NCI-H2081 (cell line): ENCODE data around the gene SLC38A9.
"Not testable (repeated sequence)": the region's sequence is repeated elsewhere in the genome, so short reads cannot be mapped to it uniquely, and the experiment has no call there.

Experiments
- DNase-seq, 2 experiments: peaks; one replicate each; lab custom pipeline; 2025; lab: John Stamatoyannopoulos, UW

Gene SLC38A9

DNA sequence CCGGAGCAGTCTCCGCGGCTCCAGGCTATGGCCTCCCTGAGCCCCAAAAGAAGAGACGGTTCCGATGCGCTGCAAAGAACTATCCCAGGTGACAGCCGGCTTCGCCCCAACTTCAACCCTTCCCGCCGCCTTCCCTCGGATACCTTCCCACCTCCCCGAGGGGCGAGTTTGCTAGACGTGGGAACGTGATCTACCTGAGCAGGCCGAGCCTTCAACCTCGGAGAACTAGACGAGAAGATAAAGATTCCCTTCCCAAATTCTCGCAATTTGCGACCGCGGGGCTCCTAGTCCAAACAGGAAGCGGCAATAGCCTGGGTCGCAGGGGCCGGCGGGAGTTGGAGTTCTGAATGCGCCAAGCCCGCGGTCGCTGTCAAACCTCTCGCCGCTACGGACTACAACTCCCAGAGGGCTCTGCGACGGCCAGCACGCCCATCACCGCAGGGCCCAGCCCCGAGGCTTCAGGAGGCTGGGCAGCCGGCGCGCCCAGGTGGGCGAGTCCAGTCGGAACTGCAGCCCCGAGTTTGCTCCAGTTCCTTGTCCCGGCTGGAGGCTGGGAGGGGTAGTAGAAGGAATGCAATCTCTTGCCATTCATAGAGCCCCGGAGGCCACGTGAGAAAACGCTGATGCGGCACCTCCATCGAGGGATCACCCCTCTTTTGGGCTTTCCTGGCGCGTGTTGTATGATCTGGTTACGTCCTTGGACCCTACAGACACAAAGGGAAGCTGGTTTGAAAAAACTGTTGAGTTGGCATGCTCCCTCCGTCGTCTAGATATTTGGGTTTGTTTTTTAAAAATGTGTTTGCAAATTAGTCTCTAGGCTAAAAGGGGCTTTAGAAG, at the start of gene SLC38A9:
Gene SLC38A9, minus strand, starts transcription at position 302 of the 837 bp plus-strand sequence. CDS start 14,366 bp downstream, outside the sequence.
- DNase-seq, result peak; percentile 90 to 92

DNA sequence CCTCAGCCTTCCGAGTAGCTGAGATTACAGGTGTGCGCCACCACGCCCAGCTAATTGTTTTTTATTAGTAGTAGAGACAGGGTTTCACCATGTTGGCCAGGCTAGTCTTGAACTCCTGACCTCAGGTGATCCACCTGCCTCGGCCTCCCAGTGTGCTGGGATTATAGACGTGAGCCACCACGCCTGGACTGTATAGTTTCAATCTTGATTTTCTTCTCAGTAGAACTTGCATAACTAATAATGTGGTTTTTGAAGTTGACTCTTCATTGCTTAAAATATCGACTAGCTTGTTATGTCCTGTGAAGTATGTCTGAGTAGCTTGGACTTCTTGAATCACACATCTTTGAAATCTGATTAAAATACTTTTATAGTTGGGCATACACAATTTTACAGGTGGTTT, 49.6 kb upstream of the SLC38A9 start:
- not testable (repeated sequence) for DNase-seq

DNA sequence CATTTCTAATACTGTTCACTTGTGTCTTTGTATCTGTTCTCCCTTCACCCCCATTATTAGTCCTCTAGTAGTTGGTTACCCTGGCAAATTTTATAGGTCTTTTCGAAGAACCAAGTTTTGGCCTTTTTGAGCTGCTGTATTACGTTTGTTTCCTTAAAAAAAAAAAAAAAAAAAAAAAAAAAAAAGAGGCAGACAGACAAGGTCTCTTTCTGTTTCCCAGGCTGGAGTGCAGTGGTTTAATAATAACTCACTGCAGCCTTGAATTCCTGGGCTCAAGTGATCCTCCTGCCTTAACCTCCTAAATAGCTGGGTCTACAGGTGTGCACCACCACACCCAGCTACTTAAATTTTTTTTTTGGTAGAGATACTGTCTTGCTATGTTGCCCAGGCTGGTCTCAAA, 46.6 kb upstream of the SLC38A9 start:
- DNase-seq, result no peak

DNA sequence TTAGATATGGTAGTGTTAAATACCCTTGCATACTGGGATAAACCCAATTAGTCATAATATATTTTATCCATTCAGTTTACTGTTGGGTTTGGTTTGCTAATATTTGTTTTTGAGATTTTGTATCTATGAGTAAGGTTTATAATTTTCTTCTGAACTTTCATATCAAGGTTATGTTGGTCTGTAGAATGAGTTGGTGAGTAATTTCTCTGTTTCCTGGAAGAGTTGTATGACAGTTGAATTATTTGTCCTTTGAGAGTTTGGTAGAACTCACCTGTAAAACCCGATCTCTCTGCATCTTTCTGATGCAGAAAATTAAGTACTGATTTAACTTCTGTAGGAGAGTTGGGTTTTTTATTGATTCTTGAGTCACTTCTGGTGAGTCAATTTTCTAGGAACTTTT, 46.1 kb upstream of the SLC38A9 start:
- no peak for DNase-seq

GRCh38 chr5:55750499-55750898, 38.4 kb upstream of the SLC38A9 start:
- DNase-seq, result no peak

- DNase-seq, result no peak
Observed at GRCh38 chr5:55750063-55750462, 37.9 kb upstream of the SLC38A9 start.

DNA sequence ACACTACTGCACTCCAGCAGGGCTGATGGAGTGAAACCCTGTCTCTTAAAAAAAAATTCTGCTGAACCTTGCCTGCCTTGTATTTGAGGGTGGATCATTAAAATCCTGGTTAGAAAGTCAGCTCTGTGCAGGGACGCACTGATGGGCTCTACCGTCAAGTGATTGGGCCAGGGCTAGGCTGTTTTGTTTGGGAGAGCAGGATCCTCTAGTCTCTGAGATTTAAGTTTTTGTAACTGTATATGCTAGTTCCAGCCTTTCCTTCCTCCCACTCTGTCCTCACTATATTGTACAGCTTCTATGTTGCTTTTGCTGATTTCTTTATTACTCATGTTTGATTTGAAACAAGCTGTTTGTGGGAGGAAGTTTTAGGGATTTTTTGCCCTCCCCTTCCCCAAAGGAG, 37.3 kb upstream of the SLC38A9 start:
- no peak for DNase-seq

GRCh38 chr5:55747778-55748318, 35.7 kb upstream of the SLC38A9 start:
- DNase-seq, result no peak

- DNase-seq, result no peak
Observed at GRCh38 chr5:55742778-55743177, 30.7 kb upstream of the SLC38A9 start.

GRCh38 chr5:55737793-55738192, 25.7 kb upstream of the SLC38A9 start, which contains the start of gene DDX4:
DDX4 (plus strand) TSS chr5:55738061; CDS start chr5:55738964, 903 bp downstream.
- no peak for DNase-seq

DNA sequence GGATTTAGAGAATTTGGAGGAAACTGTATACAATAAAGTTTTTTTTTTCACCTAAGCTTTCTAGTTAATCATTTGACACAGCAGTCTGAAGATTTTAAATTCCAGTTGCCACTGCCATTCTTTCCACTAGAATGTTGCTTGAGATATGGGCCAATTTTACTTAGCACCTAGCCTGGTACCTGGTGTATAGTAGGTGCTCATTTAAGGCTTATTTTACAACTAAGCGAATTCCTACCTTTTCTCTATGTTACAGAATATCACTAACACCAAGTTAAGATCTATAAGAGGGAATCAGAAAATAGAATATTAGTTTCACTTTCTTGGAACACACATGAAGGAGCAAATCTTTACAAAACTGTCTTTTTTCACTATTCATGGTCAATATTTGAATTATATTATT, 22.5 kb upstream of the SLC38A9 start:
- DNase-seq, result no peak

DNA sequence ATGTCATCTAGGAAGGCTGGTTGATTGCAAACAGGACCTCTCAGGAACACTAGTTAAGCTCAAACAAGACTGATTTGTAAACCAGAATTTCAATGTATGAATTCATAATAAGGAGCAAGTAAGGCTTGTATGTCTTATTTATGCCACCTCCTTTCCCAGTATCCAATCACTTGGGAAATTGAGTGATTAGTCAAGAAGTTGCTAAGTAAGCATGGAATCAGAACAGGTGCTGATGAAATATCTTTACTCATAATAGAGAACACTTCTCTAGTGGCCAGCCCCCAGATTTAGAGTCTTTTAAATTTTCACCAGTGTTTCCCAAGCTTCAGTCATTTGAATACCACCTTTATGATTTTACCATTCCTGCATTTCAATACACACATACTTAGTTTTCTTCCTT, 20.5 kb upstream of the SLC38A9 start:
- no peak for DNase-seq

- DNase-seq, result no peak
Observed at GRCh38 chr5:55731848-55732247, 19.7 kb upstream of the SLC38A9 start.

GRCh38 chr5:55724281-55724680, 12.2 kb upstream of the SLC38A9 start:
- no peak for DNase-seq

DNA sequence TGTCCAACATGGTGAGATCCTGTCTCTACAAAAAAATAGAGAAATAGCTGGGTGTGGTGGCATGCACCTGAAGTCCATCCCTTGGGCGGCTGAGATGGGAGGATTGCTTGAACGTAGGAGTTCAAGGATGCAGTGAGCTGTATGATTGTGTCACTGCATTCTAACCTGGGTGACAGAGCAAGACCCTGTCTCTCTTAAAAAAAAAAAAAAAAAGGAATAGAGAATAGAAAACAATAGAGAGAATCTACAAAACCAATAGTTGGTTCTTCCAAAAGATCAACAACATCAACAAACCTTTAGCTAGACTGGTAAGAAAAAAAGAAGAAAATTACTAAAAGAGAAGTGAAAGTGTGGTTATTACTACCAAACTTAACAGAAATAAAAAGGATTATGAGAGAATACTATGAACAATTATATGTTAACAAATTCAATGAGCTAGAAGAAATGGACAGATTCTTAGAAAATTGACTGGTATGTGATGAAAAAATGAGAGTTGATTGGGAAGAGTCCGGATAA, 8.1 kb upstream of the SLC38A9 start:
- DNase-seq, result no peak

GRCh38 chr5:55719026-55719425, 6.9 kb upstream of the SLC38A9 start:
- DNase-seq, result not testable (repeated sequence)

DNA sequence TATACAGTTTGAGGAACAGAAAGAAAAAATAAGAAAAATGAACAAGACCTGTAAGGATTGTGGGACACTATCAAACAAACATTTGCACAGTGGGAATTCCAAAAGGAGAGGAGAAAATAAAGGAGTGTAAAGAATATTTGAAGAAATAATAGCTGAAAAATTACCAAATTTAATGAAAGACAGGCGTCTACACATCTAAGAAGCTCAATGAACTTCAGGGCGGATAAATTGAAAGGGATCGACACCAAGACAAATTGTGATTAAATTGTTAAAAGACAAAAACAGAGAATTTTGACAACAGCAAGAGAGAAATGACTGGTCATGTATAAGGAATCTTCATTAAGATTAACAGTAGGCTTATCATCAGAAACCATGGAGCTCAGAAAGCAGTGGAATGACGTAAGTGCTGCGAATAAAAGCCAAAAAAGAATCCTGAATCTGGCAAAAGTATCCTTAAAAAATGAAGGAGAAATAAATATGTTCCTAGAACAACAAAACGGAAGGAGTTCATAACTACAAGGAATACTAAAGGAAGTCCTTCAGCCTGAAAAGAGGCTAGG, 3.5 kb upstream of the SLC38A9 start:
- no peak for DNase-seq

DNA sequence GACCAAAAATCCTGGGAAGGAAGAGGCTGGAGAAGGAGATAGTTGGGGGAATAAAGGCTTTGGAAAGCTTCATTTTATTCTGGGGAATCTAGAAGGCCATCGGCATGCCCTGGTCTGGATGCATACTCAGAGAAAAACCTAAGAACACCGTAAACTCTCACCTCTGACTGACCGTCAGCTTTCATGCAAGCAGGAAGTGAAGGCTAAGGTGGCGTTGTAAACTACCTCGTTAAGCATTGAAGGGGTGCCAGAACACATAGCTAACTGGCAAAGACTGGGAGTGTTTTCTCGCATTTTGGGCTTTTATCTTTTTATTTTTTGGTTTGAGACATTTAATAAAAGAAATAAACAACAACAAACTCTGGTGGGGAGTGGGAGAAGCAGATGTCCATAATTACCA, 2.6 kb upstream of the SLC38A9 start:
- DNase-seq, result no peak

GRCh38 chr5:55714339-55714738, 2.2 kb upstream of the SLC38A9 start:
- no peak for DNase-seq

- DNase-seq, result no peak
Observed at GRCh38 chr5:55713871-55714270, 1.7 kb upstream of the SLC38A9 start.

GRCh38 chr5:55711507-55712022, 559 bp downstream of the SLC38A9 start:
- no peak for DNase-seq

DNA sequence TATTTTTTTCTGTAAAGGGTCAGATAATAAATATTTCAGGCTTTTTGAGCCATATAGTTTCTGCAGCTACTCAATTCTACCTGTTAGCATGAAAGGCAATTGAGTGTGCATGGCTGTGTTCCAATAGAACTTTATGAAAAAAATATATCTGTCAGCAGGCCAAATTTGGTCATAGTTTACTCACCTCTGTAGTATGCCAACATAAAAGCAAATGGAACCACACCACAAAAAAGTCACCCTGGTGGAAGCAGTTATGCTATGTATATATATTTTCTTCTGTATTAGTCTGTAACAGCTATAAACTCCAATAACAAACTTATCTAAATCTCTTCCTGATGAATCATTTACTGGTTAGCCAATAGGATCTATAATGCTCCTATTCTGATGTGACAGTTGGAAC, 3.4 kb downstream of the SLC38A9 start:
- DNase-seq, result no peak

GRCh38 chr5:55706230-55706629, 5.9 kb downstream of the SLC38A9 start:
- DNase-seq, result no peak
